ENCODE data around the gene PTDSS2.

DNA sequence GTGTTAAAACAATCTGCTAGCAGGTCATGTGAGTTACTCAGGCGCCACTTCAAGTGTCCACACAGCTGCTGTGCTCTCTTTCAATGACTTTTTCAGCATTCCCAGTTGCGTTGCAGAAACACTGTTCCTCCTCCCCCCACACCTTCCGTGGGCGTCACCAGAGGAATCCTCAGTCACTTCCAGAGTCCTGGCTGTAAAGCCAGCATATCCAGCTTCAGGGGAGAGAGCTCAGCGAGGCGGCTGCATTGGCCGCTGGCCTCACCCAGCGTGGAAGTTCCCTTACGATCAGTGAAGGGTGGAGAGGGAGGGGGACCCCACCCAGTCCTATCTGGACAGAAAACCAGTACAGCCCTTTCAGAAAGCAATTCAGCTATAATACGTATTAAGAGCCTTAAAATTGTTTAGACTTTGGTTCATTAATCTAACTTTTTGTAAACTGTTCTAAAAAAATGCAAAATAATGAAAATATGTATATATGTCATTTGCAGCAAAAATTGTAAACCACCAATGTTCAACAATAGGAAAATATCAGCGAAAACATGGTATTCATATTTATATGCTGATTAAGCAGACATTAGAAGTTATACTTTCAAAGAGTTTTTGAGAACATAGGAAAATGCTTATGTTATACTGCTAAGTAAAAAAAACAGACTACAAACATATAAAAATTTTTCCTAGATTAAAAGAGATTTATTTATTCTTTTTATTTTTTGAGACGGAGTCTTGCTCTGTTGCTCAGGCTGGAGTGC, 5.5 kb upstream of the PTDSS2 start:
- TF ChIP-seq, protein P1, sequence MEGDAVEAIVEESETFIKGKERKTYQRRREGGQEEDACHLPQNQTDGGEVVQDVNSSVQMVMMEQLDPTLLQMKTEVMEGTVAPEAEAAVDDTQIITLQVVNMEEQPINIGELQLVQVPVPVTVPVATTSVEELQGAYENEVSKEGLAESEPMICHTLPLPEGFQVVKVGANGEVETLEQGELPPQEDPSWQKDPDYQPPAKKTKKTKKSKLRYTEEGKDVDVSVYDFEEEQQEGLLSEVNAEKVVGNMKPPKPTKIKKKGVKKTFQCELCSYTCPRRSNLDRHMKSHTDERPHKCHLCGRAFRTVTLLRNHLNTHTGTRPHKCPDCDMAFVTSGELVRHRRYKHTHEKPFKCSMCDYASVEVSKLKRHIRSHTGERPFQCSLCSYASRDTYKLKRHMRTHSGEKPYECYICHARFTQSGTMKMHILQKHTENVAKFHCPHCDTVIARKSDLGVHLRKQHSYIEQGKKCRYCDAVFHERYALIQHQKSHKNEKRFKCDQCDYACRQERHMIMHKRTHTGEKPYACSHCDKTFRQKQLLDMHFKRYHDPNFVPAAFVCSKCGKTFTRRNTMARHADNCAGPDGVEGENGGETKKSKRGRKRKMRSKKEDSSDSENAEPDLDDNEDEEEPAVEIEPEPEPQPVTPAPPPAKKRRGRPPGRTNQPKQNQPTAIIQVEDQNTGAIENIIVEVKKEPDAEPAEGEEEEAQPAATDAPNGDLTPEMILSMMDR (conservative IDR thresholded peaks at IDR 0.05; ENCODE audit: low read depth, low read length) = no peak
- TF ChIP-seq EZH2 (IDR thresholded peaks at IDR 0.05; ENCODE audit: borderline replicate concordance, low read depth, low read length, poor library complexity, severe bottlenecking) = no peak

All from A673 (cell line).